Fibroblast of the aortic adventitia (primary cell): ENCODE results near the gene SLCO2B1. TPM values are rescaled to one million over a fixed set of nuclear protein-coding genes. Genes with fewer than 3 reads are reported as not detected.

ENCODE experiments used
- DNase-seq: peaks from one replicate; pipeline ENCODE4 v3.0.0-alpha.2; 2010; ENCODE audit warnings: low read depth
- H3K4me3 ChIP-seq: 2 replicates; pipeline ENCODE4 v1.5.1; 2011; ENCODE audit warnings: low read depth, mild to moderate bottlenecking, control low read depth, low read length, moderate library complexity
- CTCF ChIP-seq: IDR thresholded peaks from 2 replicates; pipeline ENCODE4 v1.5.1; 2011; ENCODE audit warnings: mild to moderate bottlenecking, low read length, control low read depth, inconsistent platforms; ENCODE audit not compliant: insufficient read depth
- total RNA-seq: library from RNA; depleted of rRNA; stranded (reverse); fragments of >200 nt; gene quantifications from 2 replicates; pipeline ENCODE4 v1.2.3, GENCODE V29; 2012; ENCODE audit warnings: low replicate concordance

SLCO2B1 gene
- total RNA-seq, 1 donor, result not detected

GRCh38 chr11:75161506-75162095 is 10.7 kb downstream of the SLCO2B1 start:
- DNase-seq, result no peak
- no peak for TF ChIP-seq CTCF
- H3K4me3 ChIP-seq, result no peak overlapping the region

- TF ChIP-seq CTCF, result no peak
- no peak overlapping the region for H3K4me3 ChIP-seq
- no peak for DNase-seq
These were observed 12.0 kb downstream of the SLCO2B1 start for GRCh38 chr11:75162954-75163353.

- H3K4me3 ChIP-seq, result no peak overlapping the region
- TF ChIP-seq CTCF, result no peak
- no peak for DNase-seq
These were observed 13.3 kb downstream of the SLCO2B1 start for GRCh38 chr11:75163921-75164849.

GRCh38 chr11:75165721-75166120 is 14.8 kb downstream of the SLCO2B1 start:
- TF ChIP-seq CTCF, result no peak
- no peak for DNase-seq

GRCh38 chr11:75166791-75167190 is 15.9 kb downstream of the SLCO2B1 start:
- no peak for TF ChIP-seq CTCF
- no peak overlapping the region for H3K4me3 ChIP-seq
- no peak for DNase-seq

More at GRCh38 chr11:75165721-75166120, 14.8 kb downstream of the SLCO2B1 start:
- no peak overlapping the region for H3K4me3 ChIP-seq

GRCh38 chr11:75167617-75168016 is 16.7 kb downstream of the SLCO2B1 start:
- DNase-seq, result no peak
- no peak overlapping the region for H3K4me3 ChIP-seq
- TF ChIP-seq CTCF, result no peak
